ENCODE results near the gene CZIB. TPM values are rescaled to one million over a fixed set of nuclear protein-coding genes. Genes with fewer than 3 reads are reported as not detected.

CZIB gene
- total RNA-seq, 4 donors from 2014 or later: 56.5 to 72.5 (median 69.5) TPM

GRCh38 chr1:53264048-53264447, 43.6 kb upstream of the CZIB start:
- intact Hi-C loops (cut with DNase I): no loop called here
- TF ChIP-seq POLR2A (IDR thresholded peaks at IDR 0.05; ENCODE audit: low read depth): no peak
- no peak for TF ChIP-seq POLR2AphosphoS5 (IDR thresholded peaks at IDR 0.05)
- no peak for TF ChIP-seq EP300 (IDR thresholded peaks at IDR 0.05)
- no peak for TF ChIP-seq CTCF (IDR thresholded peaks at IDR 0.05)
- no peak overlapping the region for H3K4me3 ChIP-seq
- no peak overlapping the region for H3K27ac ChIP-seq (replicated peaks in 1 of 4)
- no peaks in the 10 kb centered on the region for H3K27me3 ChIP-seq
- DNase-seq (ENCODE audit: extremely low spot score): no peak
- no peaks in the 10 kb centered on the region for H3K9me3 ChIP-seq
- 94% methylated on average over 11 of the region's 11 CpGs for WGBS
- no peaks in the 10 kb centered on the region for H3K4me1 ChIP-seq
- H3K36me3 ChIP-seq: no peaks in the 10 kb centered on the region

GRCh38 chr1:53262000-53262399, 41.6 kb upstream of the CZIB start:
- intact Hi-C loops (cut with DNase I): no loop called here
- H3K4me1 ChIP-seq: no peaks in the 10 kb centered on the region
- WGBS: 92% methylated on average over 2 of the region's 3 CpGs

GRCh38 chr1:53260631-53261247, 40.3 kb upstream of the CZIB start:
- no peak for TF ChIP-seq POLR2A (IDR thresholded peaks at IDR 0.05; ENCODE audit: low read depth)
- Histone ChIP-seq H3K4me1 (no peaks in the 10 kb centered on the region), H3K27me3 (no peaks in the 10 kb centered on the region), H3K27ac (replicated peaks in 1 of 4) (no peak overlapping the region), H3K36me3 (no peaks in the 10 kb centered on the region), H3K9me3 (no peaks in the 10 kb centered on the region), H3K4me3 (no peak overlapping the region)
- no peak for DNase-seq (ENCODE audit: extremely low spot score)
- WGBS: 96% methylated on average over 4 of the region's 4 CpGs
- intact Hi-C loops (cut with DNase I): no loop called here

More at GRCh38 chr1:53262000-53262399, 41.6 kb upstream of the CZIB start:
- Histone ChIP-seq H3K27me3 (no peaks in the 10 kb centered on the region), H3K4me3 (no peak overlapping the region), H3K9me3 (no peaks in the 10 kb centered on the region), H3K27ac (replicated peaks in 1 of 4) (no peak overlapping the region), H3K36me3 (no peaks in the 10 kb centered on the region)
- DNase-seq (ENCODE audit: extremely low spot score): no peak
- TF ChIP-seq POLR2AphosphoS5 (IDR thresholded peaks at IDR 0.05): no peak
- TF ChIP-seq CTCF (IDR thresholded peaks at IDR 0.05): no peak
- no peak for TF ChIP-seq POLR2A (IDR thresholded peaks at IDR 0.05; ENCODE audit: low read depth)
- TF ChIP-seq EP300 (IDR thresholded peaks at IDR 0.05): no peak

GRCh38 chr1:53259932-53260331, 39.5 kb upstream of the CZIB start:
- TF ChIP-seq CTCF (IDR thresholded peaks at IDR 0.05): no peak
- TF ChIP-seq POLR2AphosphoS5 (IDR thresholded peaks at IDR 0.05): no peak
- no peak for TF ChIP-seq POLR2A (IDR thresholded peaks at IDR 0.05; ENCODE audit: low read depth)
- TF ChIP-seq EP300 (IDR thresholded peaks at IDR 0.05): no peak
- H3K9me3 ChIP-seq: no peaks in the 10 kb centered on the region
- no peaks in the 10 kb centered on the region for H3K36me3 ChIP-seq
- H3K4me1 ChIP-seq: no peaks in the 10 kb centered on the region
- H3K27ac ChIP-seq (replicated peaks in 1 of 4): no peak overlapping the region
- intact Hi-C loops (cut with DNase I): no loop called here
- H3K27me3 ChIP-seq: no peaks in the 10 kb centered on the region
- WGBS: 98% methylated on average over 2 of the region's 2 CpGs
- no peak for DNase-seq (ENCODE audit: extremely low spot score)
- H3K4me3 ChIP-seq: no peak overlapping the region

GRCh38 chr1:53258216-53258615, 37.8 kb upstream of the CZIB start:
- TF ChIP-seq POLR2A (IDR thresholded peaks at IDR 0.05; ENCODE audit: low read depth): no peak
- TF ChIP-seq CTCF (IDR thresholded peaks at IDR 0.05): no peak
- no peak for TF ChIP-seq EP300 (IDR thresholded peaks at IDR 0.05)
- TF ChIP-seq POLR2AphosphoS5 (IDR thresholded peaks at IDR 0.05): no peak
- Histone ChIP-seq H3K9me3 (no peaks in the 10 kb centered on the region), H3K27ac (replicated peaks in 1 of 4) (no peak overlapping the region), H3K27me3 (no peaks in the 10 kb centered on the region), H3K4me1 (no peaks in the 10 kb centered on the region), H3K4me3 (no peak overlapping the region), H3K36me3 (no peaks in the 10 kb centered on the region)
- DNase-seq (ENCODE audit: extremely low spot score): no peak
- intact Hi-C loops (cut with DNase I): no loop called here
- no CpG with 5 or more reads among the region's 1 CpG for WGBS
